Memory B cell (primary cell): ENCODE measurements around the gene ERFL.

Experiments
- ATAC-seq: fragments of 150-1000 bp; cut with Tn5 transposase; 2 replicates; pipeline ENCODE4 v1.10.0; 2021; ENCODE audit warnings: low read depth, mild to moderate bottlenecking, moderate library complexity
- DNase-seq, 2 donors: peaks; one replicate each; pipeline ENCODE4 v3.0.0; 2022; ENCODE audit warnings: low spot score in 2 of 2
- H3K27ac Mint-ChIP-seq: one replicate; pipeline ENCODE4 v1.8.0; 2022; ENCODE audit warnings: mild to moderate bottlenecking, moderate library complexity, mixed read lengths
- H3K27me3 Mint-ChIP-seq: one replicate; pipeline ENCODE4 v1.8.0; 2022; ENCODE audit warnings: mixed read lengths
- H3K36me3 Mint-ChIP-seq: one replicate; pipeline ENCODE4 v1.8.0; 2022; ENCODE audit warnings: mild to moderate bottlenecking, mixed read lengths
- H3K4me1 Mint-ChIP-seq: one replicate; pipeline ENCODE4 v1.8.0; 2022; ENCODE audit warnings: mixed read lengths
- H3K4me3 Mint-ChIP-seq: one replicate; pipeline ENCODE4 v1.8.0; 2022; ENCODE audit warnings: mild to moderate bottlenecking, moderate library complexity, mixed read lengths
- H3K9me3 Mint-ChIP-seq: one replicate; pipeline ENCODE4 v1.8.0; 2022; ENCODE audit warnings: mixed read lengths

Gene ERFL

DNA sequence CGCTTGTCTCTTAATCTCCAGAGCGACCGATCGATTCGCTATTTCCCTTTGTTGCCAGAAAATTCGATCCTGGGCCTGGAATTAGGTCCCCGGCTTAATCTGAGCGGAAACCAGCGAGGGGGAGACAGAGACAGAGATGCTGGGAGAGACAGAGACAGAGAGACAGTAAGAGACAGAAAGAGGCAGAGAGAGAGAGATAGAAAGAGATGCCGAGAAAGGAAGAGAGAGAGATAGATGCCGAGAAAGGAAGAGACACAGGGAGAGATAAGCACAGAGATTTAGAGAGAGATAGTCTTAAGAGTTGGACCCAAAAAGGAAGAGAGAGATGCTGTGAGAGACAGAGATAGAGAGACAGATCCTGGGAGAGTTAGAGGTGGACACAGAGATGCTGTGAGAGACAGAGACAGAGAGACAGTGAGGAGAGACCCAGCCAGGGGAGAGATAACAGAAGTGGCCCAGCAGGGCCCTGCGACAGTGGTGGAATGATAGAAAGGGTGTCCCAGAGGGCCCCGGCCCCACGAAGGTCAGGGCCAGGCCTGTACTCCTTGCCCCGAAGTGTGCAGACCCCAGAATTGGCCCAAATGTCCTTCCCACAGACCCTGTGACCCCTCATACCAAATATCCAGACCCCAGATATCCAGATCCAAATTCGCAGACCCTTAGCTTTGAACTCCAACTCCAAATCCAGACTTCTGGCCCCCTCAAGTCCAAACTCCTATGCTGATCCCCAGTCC lies 1.3 kb downstream of the ERFL start:
- Mint-ChIP-seq H3K27me3 (peaks cover 16% of the 10 kb centered on the region), H3K9me3 (no peaks in the 10 kb centered on the region), H3K27ac (no peak overlapping the region), H3K4me3 (no peak overlapping the region), H3K4me1 (peaks cover 34% of the 10 kb centered on the region), H3K36me3 (peaks cover 3% of the 10 kb centered on the region)
- ATAC-seq (no peak), DNase-seq (no peak)

GRCh38 chr19:41926028-41926762 lies 2.1 kb downstream of the ERFL start:
- Mint-ChIP-seq H3K4me1 (peaks cover 35% of the 10 kb centered on the region), H3K27ac (no peak overlapping the region), H3K9me3 (no peaks in the 10 kb centered on the region), H3K36me3 (peaks cover 5% of the 10 kb centered on the region), H3K27me3 (peaks cover 19% of the 10 kb centered on the region), H3K4me3 (no peak overlapping the region)
- ATAC-seq = no peak
- DNase-seq = no peak

- ATAC-seq (no peak), DNase-seq (no peak)
- H3K36me3 Mint-ChIP-seq = peaks cover 5% of the 10 kb centered on the region
- no peak overlapping the region for H3K4me3 Mint-ChIP-seq
- no peak overlapping the region for H3K27ac Mint-ChIP-seq
- H3K27me3 Mint-ChIP-seq = peaks cover 21% of the 10 kb centered on the region
- H3K9me3 Mint-ChIP-seq = no peaks in the 10 kb centered on the region
- peaks cover 32% of the 10 kb centered on the region for H3K4me1 Mint-ChIP-seq
Measured at GRCh38 chr19:41925208-41926003, 2.8 kb downstream of the ERFL start.

DNA sequence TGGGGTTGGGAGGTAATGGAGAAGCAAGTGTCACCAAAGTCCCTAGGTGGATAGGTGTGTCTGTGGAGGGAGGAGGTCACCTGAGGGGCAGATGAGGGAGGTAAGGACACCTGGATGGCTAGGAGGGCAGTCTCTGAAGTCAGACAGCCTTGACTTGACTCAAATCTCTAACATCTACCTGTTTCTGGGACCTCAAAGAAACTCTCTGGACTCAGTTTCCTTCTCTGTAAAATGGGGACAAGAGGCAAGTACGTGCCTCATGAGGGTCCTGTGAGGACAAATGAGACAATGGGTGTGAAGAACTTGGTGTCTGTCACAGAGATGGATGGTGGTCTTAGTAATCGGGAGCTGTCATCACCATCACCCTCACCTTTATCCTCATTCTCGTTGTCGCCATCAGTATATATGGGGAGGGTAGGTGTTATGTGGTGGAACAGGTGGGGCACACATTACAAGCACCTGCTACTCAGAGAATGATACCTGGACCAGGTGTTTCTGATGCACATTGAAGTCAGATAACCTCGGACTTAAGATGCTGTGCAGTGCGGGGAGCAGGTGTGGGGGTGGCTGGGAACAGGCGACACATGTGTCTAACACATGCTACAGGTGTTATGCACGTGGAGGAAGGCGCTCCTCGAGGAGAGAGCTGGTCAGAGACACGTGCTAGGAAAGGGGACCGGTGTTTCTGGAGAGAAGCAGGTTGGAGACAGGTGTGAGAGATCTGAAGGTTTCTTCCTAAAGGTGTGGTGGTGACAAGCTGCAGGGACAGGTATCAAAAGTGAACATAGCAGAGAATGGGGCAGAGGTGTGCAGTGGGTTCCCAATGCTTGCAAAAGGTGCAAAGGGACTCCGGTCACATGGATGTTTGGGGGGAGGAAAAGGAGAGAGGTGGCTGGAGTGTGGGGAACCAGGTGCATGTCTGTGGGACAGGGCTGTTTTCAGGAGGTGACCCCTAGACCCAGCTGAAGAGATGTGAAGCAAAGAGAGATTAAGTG lies 3.8 kb downstream of the ERFL start:
- Mint-ChIP-seq H3K27me3 (peaks cover 21% of the 10 kb centered on the region), H3K4me1 (peaks cover 23% of the 10 kb centered on the region), H3K27ac (no peak overlapping the region), H3K9me3 (no peaks in the 10 kb centered on the region), H3K4me3 (no peak overlapping the region), H3K36me3 (peaks cover 5% of the 10 kb centered on the region)
- DNase-seq (no peak), ATAC-seq (no peak)

DNA sequence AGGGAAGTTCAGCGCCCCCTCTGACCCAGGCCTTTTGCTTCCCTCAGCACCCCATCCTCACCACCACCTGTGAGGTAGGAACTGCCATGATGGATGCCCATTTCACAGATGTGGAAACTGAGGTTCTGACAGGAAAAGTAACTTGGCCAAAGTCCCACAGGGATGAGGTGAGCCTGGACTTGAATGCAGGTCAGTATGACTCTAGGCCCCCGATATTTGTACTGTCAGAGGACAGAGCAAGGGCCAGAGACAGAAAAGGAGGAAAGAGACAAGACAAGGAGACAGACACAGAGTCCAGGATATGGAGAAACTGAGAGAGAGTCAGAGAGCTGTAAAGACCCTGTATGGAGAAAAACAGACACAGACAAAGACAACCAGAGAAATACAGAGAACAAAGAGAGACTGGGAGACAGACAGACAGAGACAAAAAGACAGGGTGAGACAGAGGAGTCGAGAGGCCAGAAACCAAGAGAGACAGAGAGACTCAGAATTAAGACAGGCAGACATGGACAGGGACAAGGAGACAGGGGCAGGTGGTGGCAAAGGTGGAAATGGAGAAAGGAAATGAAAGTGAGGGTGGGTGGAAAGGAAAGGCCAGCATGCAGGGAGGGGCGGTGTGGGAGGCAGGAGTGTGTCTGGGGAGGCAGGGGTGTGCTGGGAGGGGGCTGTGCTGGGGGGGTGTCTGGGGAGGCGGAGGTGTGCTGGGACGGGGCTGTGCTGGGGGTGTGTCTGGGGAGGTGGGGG lies 5.0 kb downstream of the ERFL start:
- Mint-ChIP-seq H3K4me1 (peaks cover 16% of the 10 kb centered on the region), H3K9me3 (no peaks in the 10 kb centered on the region), H3K36me3 (peaks cover 5% of the 10 kb centered on the region), H3K27me3 (peaks cover 16% of the 10 kb centered on the region), H3K4me3 (peak overlapping the region; percentile 17), H3K27ac (no peak overlapping the region)
- DNase-seq (no peak), ATAC-seq (peak; percentile 18)

- H3K4me3 Mint-ChIP-seq = no peak overlapping the region
- DNase-seq (no peak), ATAC-seq (no peak)
- peaks cover 16% of the 10 kb centered on the region for H3K27me3 Mint-ChIP-seq
- H3K36me3 Mint-ChIP-seq = peaks cover 5% of the 10 kb centered on the region
- peaks cover 16% of the 10 kb centered on the region for H3K4me1 Mint-ChIP-seq
- no peak overlapping the region for H3K27ac Mint-ChIP-seq
- no peaks in the 10 kb centered on the region for H3K9me3 Mint-ChIP-seq
Measured at GRCh38 chr19:41922585-41922984, 5.7 kb downstream of the ERFL start.

DNA sequence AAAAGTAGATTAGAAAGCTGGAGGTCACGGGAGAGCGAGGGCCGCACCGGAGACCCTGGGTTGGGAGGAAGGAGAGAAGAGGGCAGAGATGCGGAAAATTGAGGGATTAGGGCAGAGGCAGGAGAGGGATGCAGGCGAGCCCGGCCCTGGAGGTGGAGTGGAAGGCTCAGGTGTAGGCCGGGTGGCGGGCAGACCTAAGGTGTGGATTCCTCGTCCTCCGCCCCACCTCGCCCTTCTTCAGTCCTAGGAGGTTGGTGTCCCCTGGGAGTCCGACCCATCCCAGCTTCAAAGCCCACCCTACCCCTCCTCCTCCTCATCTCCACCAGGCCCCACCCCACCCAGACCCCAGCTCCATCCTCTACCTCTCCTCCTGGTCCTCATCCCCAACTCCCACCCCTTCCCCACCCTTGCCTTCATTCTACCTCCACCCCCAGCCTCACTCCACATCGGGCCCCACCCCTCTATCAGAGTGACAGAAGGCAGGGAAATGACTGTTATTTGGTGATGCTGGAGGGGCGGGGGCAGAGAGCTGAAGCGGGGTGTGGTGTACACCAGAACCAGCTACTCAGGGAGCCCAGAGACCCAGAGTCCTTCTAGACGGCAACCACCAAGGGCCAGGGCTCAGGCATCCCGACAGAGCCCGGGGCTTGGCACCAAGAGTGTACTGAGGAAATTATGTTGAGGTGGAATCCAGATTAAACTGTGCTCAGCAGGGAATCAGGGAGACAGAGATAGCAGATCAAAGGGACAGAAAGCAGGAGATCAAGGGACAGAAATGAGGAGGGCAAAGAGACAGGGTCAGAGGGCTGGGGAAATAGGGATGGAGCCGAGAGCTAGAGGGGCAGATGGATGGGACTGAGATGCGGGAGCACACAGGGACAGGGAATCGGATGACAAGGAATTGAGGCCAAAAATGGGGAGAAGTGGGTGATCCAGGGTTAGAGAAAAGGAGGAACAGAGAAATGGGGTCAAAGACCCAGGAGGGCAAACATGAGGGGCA lies 6.4 kb downstream of the ERFL start:
- no peak for ATAC-seq
- DNase-seq = no peak
- H3K36me3 Mint-ChIP-seq = peaks cover 5% of the 10 kb centered on the region
- H3K9me3 Mint-ChIP-seq = no peaks in the 10 kb centered on the region
- peak overlapping the region; percentile 31 for H3K4me3 Mint-ChIP-seq
- peaks cover 16% of the 10 kb centered on the region for H3K27me3 Mint-ChIP-seq
- peaks cover 16% of the 10 kb centered on the region for H3K4me1 Mint-ChIP-seq
- no peak overlapping the region for H3K27ac Mint-ChIP-seq

- Mint-ChIP-seq H3K4me1 (peaks cover 16% of the 10 kb centered on the region), H3K4me3 (peak overlapping the region; percentile 43), H3K9me3 (no peaks in the 10 kb centered on the region), H3K27ac (no peak overlapping the region), H3K27me3 (peaks cover 16% of the 10 kb centered on the region), H3K36me3 (peaks cover 5% of the 10 kb centered on the region)
- ATAC-seq = peak; percentile 32
- no peak for DNase-seq
Measured at GRCh38 chr19:41920882-41921576, 7.2 kb downstream of the ERFL start.

DNA sequence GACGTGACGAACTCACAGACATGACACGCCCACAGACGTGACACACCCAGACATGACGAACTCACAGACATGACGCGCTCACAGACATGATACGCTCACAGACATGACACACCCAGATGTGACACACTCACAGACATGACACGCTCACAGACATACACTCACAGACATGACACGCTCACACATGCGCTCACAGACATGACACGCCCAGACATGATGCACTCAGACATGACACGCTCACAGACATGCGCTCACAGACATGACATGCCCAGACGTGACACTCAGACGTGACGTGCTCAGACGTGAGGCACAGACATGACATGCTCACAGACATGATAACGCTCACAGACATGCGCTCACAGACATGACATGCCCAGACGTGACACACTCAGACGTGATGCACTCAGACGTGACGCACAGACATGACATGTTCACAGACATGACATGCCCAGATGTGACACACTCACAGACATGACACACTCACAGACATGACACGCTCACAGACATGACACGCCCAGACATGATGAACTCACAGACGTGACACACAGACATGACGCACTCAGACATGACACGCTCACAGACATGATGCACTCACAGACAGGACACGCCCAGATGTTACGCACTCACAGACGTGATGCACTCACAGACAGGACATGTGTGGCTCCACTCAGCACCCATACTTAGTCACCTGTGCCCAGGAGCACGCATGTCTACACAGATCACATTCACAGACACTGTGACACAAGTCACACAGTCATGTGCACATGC lies 8.1 kb downstream of the ERFL start:
- no peak overlapping the region for H3K27ac Mint-ChIP-seq
- peaks cover 16% of the 10 kb centered on the region for H3K27me3 Mint-ChIP-seq
- peaks cover 5% of the 10 kb centered on the region for H3K36me3 Mint-ChIP-seq
- H3K4me1 Mint-ChIP-seq = peaks cover 16% of the 10 kb centered on the region
- no peaks in the 10 kb centered on the region for H3K9me3 Mint-ChIP-seq
- DNase-seq = no peak
- no peak overlapping the region for H3K4me3 Mint-ChIP-seq
- ATAC-seq = no peak

DNA sequence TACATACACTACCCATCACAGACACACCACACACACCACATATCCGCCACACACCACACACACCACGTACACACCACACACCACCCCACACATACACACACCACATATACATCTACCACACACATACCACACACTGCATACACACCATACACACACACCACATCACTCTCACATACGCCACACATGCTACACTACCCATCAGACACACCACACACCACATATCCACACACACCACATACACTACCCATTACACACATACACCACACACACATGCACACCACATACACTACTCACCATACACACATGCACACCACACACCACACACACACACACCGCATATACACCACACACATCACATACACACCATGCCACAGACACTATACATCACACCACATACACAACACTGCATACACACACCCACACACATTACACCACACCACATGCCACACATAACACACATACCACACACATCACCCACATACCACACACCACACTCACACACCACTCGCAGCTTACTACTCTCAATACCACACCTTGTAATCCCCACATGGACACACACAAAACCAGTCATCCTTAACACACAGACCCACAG lies 9.5 kb downstream of the ERFL start:
- peaks cover 23% of the 10 kb centered on the region for H3K4me1 Mint-ChIP-seq
- no peak overlapping the region for H3K27ac Mint-ChIP-seq
- peaks cover 7% of the 10 kb centered on the region for H3K36me3 Mint-ChIP-seq
- peaks cover 22% of the 10 kb centered on the region for H3K27me3 Mint-ChIP-seq
- DNase-seq = no peak
- H3K9me3 Mint-ChIP-seq = no peaks in the 10 kb centered on the region
- no peak for ATAC-seq
- H3K4me3 Mint-ChIP-seq = no peak overlapping the region

DNA sequence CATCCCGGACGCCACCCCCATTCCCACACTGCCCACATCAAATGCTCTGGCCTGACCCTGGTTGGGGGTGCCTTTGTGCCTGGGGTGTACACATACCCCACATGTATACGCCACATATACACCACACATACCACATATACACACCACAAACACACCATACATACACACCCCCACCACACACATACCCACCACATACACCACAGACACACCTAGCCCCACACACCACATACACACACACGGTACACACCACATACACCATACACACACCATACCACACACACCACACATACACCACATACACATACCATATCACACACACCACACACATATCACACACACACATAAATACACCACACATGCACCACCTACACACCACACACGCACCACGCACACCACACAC lies 10.2 kb downstream of the ERFL start:
- no peaks in the 10 kb centered on the region for H3K9me3 Mint-ChIP-seq
- peaks cover 4% of the 10 kb centered on the region for H3K36me3 Mint-ChIP-seq
- H3K4me3 Mint-ChIP-seq = no peak overlapping the region
- ATAC-seq (no peak), DNase-seq (no peak)
- H3K27ac Mint-ChIP-seq = no peak overlapping the region
- peaks cover 23% of the 10 kb centered on the region for H3K27me3 Mint-ChIP-seq
- peaks cover 25% of the 10 kb centered on the region for H3K4me1 Mint-ChIP-seq
